Fibroblast of lung (primary cell): ENCODE results near the gene RETREG1. TPM values are rescaled to one million over a fixed set of nuclear protein-coding genes. Genes with fewer than 3 reads are reported as not detected.

Source experiments
- DNase-seq, 2 donors: peaks; one replicate each; pipeline versions ENCODE4 v3.0.0 to v3.0.0-alpha.2; 2010; ENCODE audit warnings: low read depth in 2 of 2
- H2AFZ ChIP-seq: 2 replicates; pipeline ENCODE4 v1.5.1; 2012; ENCODE audit warnings: low read length, control low read depth, inconsistent platforms
- H3K27ac ChIP-seq: 2 replicates; pipeline ENCODE4 v1.5.1; 2011; ENCODE audit warnings: low read length, control low read depth; ENCODE audit not compliant: insufficient read depth
- H3K27me3 ChIP-seq: 2 replicates; pipeline ENCODE4 v1.5.1; 2011; ENCODE audit warnings: mild to moderate bottlenecking, low read length; ENCODE audit not compliant: control insufficient read depth, insufficient read depth
- H3K36me3 ChIP-seq: 2 replicates; pipeline ENCODE4 v1.5.1; 2011; ENCODE audit warnings: low read length; ENCODE audit not compliant: control insufficient read depth, insufficient read depth
- H3K4me1 ChIP-seq: 2 replicates; pipeline ENCODE4 v1.5.1; 2011; ENCODE audit warnings: low read length; ENCODE audit not compliant: control insufficient read depth, insufficient read depth; ENCODE audit errors: extremely low read depth
- H3K4me2 ChIP-seq: 2 replicates; pipeline ENCODE4 v1.5.1; 2011; ENCODE audit warnings: low read length, control low read depth; ENCODE audit not compliant: insufficient read depth; ENCODE audit errors: extremely low read depth
- H3K4me3 ChIP-seq, 4 experiments: fragments of 200-600 bp in 1 of 4; sonication (generic) in 1 of 4; replicated peaks in 1 of 4; 2 replicates each; pipeline ENCODE4 v1.5.1; 2011 to 2016; ENCODE audit warnings: low read length in 4 of 4, low read depth in 3 of 4, mild to moderate bottlenecking in 3 of 4, control low read depth in 2 of 4, inconsistent platforms in 1 of 4, mixed read lengths in 1 of 4; ENCODE audit not compliant: insufficient read depth in 1 of 4; ENCODE audit errors: control extremely low read depth in 1 of 4
- H3K79me2 ChIP-seq: 2 replicates; pipeline ENCODE4 v1.5.1; 2012; ENCODE audit warnings: mild to moderate bottlenecking, low read length, inconsistent platforms; ENCODE audit not compliant: control insufficient read depth, insufficient read depth
- H3K9ac ChIP-seq: 2 replicates; pipeline ENCODE4 v1.5.1; 2011; ENCODE audit warnings: mild to moderate bottlenecking, low read length, control low read depth; ENCODE audit not compliant: insufficient read depth
- H3K9me3 ChIP-seq: 2 replicates; pipeline ENCODE4 v1.5.1; 2012; ENCODE audit warnings: low read depth, low read length; ENCODE audit not compliant: control insufficient read depth, insufficient read depth
- H4K20me1 ChIP-seq: 2 replicates; pipeline ENCODE4 v1.5.1; 2011; ENCODE audit warnings: low read length; ENCODE audit not compliant: control insufficient read depth, insufficient read depth; ENCODE audit errors: extremely low read depth
- EZH2 ChIP-seq: IDR thresholded peaks from 2 replicates; pipeline ENCODE4 v1.5.1; 2012; ENCODE audit warnings: low read length, control low read depth, mild to moderate bottlenecking; ENCODE audit errors: missing control alignments
- polyA plus RNA-seq, 2 donors: library from polyadenylated mRNA; depleted of rRNA in 1 of 2; stranded (reverse) in 1 of 2; unstranded in 1 of 2; fragments of >200 nt; gene quantifications; 2 replicates each; pipeline ENCODE4 v1.2.1, GENCODE V29; 2011 to 2012; ENCODE audit warnings: missing spikeins in 1 of 2
- total RNA-seq: library from RNA; depleted of rRNA; stranded (reverse); fragments of >200 nt; gene quantifications from 2 replicates; pipeline ENCODE4 v1.2.1, GENCODE V29; 2014
- TF ChIP-seq, protein P1 (sequence below), 2 donors: IDR thresholded peaks in 1 of 2; conservative IDR thresholded peaks in 1 of 2; 1 replicate in 1 of 2; 2 replicates in 1 of 2; pipeline ENCODE4 v1.5.1; 2011 to 2012; ENCODE audit warnings: low read length in 2 of 2, control low read depth in 1 of 2, inconsistent platforms in 1 of 2, low read depth in 1 of 2, mild to moderate bottlenecking in 1 of 2

RETREG1 gene
- total and polyA plus RNA-seq, 2 donors (not counting 1 experiment from before 2014, with no cell fraction given): 0.41 to 0.99 TPM

DNA sequence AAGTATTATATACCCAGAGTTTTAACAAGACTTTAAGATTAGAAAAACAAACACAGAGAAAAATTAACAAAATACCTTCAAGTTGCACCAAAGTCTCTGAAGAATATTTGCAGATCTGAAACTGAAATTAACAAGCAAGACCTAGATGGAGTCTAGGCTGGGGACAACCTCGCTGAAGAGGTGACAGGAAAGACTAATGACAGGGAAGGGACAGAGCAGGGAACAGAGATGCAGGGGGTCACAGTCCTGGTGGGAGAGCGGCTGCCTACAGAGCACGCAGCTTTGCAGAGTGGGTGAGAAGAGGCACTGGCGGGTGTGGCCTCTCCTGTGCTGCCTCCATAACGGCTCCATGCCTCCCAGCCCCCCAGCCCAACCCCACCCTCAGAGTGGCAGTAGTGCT is 13.5 kb downstream of the RETREG1 start:
- TF ChIP-seq, protein P1, sequence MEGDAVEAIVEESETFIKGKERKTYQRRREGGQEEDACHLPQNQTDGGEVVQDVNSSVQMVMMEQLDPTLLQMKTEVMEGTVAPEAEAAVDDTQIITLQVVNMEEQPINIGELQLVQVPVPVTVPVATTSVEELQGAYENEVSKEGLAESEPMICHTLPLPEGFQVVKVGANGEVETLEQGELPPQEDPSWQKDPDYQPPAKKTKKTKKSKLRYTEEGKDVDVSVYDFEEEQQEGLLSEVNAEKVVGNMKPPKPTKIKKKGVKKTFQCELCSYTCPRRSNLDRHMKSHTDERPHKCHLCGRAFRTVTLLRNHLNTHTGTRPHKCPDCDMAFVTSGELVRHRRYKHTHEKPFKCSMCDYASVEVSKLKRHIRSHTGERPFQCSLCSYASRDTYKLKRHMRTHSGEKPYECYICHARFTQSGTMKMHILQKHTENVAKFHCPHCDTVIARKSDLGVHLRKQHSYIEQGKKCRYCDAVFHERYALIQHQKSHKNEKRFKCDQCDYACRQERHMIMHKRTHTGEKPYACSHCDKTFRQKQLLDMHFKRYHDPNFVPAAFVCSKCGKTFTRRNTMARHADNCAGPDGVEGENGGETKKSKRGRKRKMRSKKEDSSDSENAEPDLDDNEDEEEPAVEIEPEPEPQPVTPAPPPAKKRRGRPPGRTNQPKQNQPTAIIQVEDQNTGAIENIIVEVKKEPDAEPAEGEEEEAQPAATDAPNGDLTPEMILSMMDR (conservative IDR thresholded peaks at IDR 0.05 in 1 of 2, IDR thresholded peaks at IDR 0.05 in 1 of 2; ENCODE audit: low read depth in 1 of 2, low read length in 2 of 2): no peak
- no peak for TF ChIP-seq EZH2
- no peak overlapping the region for H3K27ac ChIP-seq
- H3K4me3 ChIP-seq: no peak overlapping the region
- no peak overlapping the region for H3K4me2 ChIP-seq
- DNase-seq: no peak
- H3K4me1 ChIP-seq: no peaks in the 10 kb centered on the region
- no peaks in the 10 kb centered on the region for H4K20me1 ChIP-seq
- peaks cover under 1% of the 10 kb centered on the region for H3K27me3 ChIP-seq
- no peaks in the 10 kb centered on the region for H3K36me3 ChIP-seq
- H2AFZ ChIP-seq: no peak overlapping the region
- no peak overlapping the region for H3K9ac ChIP-seq
- H3K79me2 ChIP-seq: no peaks in the 10 kb centered on the region
- no peaks in the 10 kb centered on the region for H3K9me3 ChIP-seq

DNA sequence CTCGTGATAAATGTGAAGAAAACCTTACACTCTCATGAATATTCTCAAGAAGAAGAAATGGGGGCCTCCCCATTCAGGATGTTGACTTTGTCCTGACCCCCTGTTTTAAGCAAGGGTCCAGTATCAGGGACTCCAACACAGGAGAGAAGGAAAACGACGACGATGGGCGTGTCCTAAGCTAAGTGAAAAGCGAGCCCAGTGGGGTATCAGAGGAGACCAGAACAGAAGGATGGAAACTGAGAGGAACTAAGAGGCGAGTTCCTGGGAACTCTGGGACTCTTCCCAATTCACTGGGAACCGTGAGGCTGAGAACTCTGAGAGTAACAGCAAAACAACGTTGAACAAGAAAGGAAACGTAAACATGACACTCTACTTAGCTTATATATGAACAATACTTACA is 14.6 kb downstream of the RETREG1 start:
- H3K4me3 ChIP-seq: no peak overlapping the region
- DNase-seq: no peak
- H3K9ac ChIP-seq: no peak overlapping the region
- H3K36me3 ChIP-seq: no peaks in the 10 kb centered on the region
- no peak overlapping the region for H3K4me2 ChIP-seq
- H3K9me3 ChIP-seq: no peaks in the 10 kb centered on the region
- TF ChIP-seq EZH2: no peak
- TF ChIP-seq, protein P1 (conservative IDR thresholded peaks at IDR 0.05 in 1 of 2, IDR thresholded peaks at IDR 0.05 in 1 of 2; ENCODE audit: low read depth in 1 of 2, low read length in 2 of 2): no peak
- no peak overlapping the region for H2AFZ ChIP-seq
- H3K27me3 ChIP-seq: peaks cover 2% of the 10 kb centered on the region
- no peaks in the 10 kb centered on the region for H3K4me1 ChIP-seq
- no peaks in the 10 kb centered on the region for H4K20me1 ChIP-seq
- no peaks in the 10 kb centered on the region for H3K79me2 ChIP-seq
- H3K27ac ChIP-seq: no peak overlapping the region

DNA sequence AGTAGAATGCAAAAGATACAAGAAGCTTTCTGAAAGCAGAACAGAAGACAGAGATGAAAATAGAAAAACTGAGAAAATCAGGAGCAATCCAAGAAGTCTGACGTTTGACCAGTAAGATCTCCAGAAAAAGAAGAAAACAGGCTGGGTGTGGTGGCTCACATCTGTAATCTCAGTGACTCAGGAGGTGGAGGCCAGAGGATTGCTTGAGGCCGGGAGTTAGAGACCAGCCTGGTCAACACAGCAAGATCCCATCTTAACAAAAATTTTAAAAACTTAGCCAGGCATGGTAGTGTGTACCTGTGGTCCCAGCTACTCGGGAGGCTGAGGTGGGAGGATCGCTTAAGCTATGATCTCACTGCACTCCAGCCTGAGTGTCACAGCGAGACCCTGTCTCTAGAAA is 15.9 kb downstream of the RETREG1 start:
- Histone ChIP-seq H3K9me3 (no peaks in the 10 kb centered on the region), H3K4me1 (no peaks in the 10 kb centered on the region), H3K27ac (no peak overlapping the region), H3K4me3 (no peak overlapping the region), H3K27me3 (peaks cover 2% of the 10 kb centered on the region), H3K79me2 (no peaks in the 10 kb centered on the region), H3K36me3 (no peaks in the 10 kb centered on the region), H2AFZ (no peak overlapping the region), H3K4me2 (no peak overlapping the region), H3K9ac (no peak overlapping the region), H4K20me1 (no peaks in the 10 kb centered on the region)
- DNase-seq: peak in 1 of 2 donors; percentile 3
- TF ChIP-seq, protein P1 (conservative IDR thresholded peaks at IDR 0.05 in 1 of 2, IDR thresholded peaks at IDR 0.05 in 1 of 2; ENCODE audit: low read depth in 1 of 2, low read length in 2 of 2): no peak
- TF ChIP-seq EZH2: no peak
